SH-SY5Y (cell line): ENCODE results near the gene CXXC5.

ENCODE experiments used
- GATA2 ChIP-seq: IDR thresholded peaks from 2 replicates; pipeline ENCODE4 v1.6.1; 2011; ENCODE audit warnings: mild to moderate bottlenecking, low read depth, low read length
- GATA3 ChIP-seq: IDR thresholded peaks from 2 replicates; pipeline ENCODE4 v1.6.1; 2011; ENCODE audit warnings: low read depth, mild to moderate bottlenecking, low read length, moderate library complexity

DNA sequence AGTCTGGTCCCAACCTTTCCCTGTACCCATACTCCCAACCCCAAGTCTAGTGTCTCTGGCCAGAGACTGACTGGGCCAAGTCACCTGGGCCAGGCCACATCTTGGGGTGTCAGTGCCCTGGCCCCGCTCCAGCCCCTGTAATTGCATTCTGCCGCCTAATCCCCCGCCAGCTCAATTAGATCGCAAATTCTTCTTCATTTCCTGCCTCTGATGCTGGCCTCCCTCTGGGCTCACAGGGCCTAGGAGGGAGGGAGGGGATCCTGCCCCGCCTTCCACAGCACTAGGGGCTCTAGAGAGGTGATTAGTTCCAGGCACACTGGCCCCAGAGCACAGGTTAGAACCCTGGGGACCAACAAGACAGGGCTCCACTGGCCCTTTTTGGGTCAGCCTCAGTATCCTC is 5.5 kb downstream of the CXXC5 start:
- TF ChIP-seq GATA3 (no peak), GATA2 (no peak)
